Endometrial microvascular endothelial cells (primary cell): ENCODE measurements around the gene NSD2. TPM values are rescaled to one million over a fixed set of nuclear protein-coding genes. Genes with fewer than 3 reads are reported as not detected.

Source experiments
- in situ Hi-C: cut with HindIII; loops from 2 replicates; pipeline ENCODE4 v1.10.0; 2017; ENCODE audit warnings: low sequenced_read_pairs, low pct_unique_long_range_greater_than_20kb; ENCODE audit errors: inconsistent ontology term
- total RNA-seq: library from RNA; depleted of rRNA; stranded (reverse); fragments of >200 nt; gene quantifications from one replicate; pipeline ENCODE4 v1.2.3, GENCODE V29; 2015; ENCODE audit errors: inconsistent ontology term

NSD2 gene
- total RNA-seq, 1 donor from 2014 or later, result 68.2 TPM

DNA sequence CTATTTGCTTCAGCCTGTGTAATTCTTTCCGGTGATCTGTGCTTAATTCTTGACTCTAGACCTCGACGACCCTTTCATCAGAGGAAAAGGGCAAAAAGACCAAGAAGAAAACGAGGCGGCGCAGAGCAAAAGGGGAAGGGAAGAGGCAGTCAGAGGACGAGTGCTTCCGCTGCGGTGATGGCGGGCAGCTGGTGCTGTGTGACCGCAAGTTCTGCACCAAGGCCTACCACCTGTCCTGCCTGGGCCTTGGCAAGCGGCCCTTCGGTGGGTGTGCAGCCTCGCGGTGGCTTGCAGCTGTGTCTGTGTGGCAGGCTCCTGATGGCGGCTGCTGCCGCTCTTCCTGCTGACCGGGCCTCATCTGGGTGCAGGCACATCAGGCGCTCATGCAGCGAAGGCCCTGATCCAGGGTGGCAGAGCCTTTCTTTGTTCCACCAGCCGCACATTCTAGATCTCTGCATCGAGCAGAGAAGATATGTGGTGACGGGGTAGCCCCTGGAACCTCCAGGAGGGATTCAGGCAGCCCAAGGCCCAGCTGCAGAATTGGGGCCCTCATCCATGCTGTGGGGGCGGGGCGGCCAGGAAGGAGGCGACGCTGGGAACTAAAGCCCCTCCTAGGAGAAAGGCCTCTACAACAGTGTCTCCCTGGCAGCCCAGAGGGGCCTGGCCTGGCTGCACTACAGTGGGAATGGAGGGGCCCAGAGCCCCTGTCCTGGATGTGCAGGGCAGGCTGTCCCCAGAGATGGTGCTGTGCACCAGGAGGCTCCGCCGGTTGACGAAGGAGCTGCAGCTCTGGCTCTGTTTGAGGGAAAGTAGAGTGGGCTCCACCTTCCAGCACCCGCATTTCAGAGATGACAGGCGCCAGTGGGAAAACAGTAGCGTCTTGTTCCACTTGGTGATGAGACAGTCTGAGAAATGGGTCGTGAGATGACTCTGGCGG is 105.5 kb downstream of the NSD2 start:
- in situ Hi-C loops, result no loop called here

DNA sequence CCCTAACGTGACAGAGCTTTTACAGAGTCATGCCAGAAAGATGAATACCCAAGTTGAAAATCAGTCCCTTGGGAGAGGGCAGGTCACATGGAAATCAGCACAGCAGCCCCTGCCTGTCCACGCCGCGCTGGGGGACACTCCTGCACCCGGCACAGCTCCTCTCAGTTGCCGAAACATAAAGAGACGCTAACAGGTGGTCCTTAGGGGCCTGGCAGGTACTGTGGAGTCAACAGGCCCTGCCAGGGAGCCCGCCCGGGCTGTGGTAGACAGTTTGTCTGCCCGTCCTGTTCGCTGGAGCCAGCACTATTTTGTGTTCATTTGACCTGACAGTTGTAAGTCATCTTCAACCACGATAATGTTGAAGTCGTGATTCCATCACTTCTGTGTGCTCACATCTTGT is 107.0 kb downstream of the NSD2 start:
- in situ Hi-C loops, result no loop called here

- in situ Hi-C loops, result no loop called here
Measured at GRCh38 chr4:1978741-1979476, 107.7 kb downstream of the NSD2 start.

- in situ Hi-C loops, result no loop called here
Measured at GRCh38 chr4:1979477-1980196, 108.4 kb downstream of the NSD2 start.

DNA sequence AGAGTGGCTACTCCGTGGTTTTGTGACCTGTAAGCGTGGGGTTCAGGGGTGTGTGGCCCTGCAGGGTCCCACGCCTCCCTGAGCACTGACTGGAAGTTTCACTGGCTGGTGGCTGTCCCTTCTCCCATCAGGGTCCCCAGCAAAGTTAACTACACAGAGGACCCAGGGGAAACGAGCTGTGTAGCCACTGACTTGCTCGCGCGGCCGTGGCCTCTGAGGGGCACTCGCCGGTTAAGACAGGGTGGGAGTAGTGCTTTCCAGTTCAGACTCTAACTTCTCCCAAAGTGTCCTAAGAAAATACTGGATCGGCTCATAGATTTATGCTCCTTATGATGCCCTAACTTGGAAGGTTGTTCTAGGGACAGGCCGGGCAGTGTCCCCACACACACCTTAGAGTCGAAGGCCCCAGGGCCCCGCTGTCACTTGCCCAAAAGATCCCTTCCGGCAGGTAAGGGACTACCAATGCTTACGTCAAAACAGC is 109.4 kb downstream of the NSD2 start:
- in situ Hi-C loops, result no loop called here

- in situ Hi-C loops, result no loop called here
Measured at GRCh38 chr4:1981251-1982058, 110.3 kb downstream of the NSD2 start.

GRCh38 chr4:1982124-1983052 is 111.2 kb downstream of the NSD2 start:
- in situ Hi-C loops, result no loop called here

DNA sequence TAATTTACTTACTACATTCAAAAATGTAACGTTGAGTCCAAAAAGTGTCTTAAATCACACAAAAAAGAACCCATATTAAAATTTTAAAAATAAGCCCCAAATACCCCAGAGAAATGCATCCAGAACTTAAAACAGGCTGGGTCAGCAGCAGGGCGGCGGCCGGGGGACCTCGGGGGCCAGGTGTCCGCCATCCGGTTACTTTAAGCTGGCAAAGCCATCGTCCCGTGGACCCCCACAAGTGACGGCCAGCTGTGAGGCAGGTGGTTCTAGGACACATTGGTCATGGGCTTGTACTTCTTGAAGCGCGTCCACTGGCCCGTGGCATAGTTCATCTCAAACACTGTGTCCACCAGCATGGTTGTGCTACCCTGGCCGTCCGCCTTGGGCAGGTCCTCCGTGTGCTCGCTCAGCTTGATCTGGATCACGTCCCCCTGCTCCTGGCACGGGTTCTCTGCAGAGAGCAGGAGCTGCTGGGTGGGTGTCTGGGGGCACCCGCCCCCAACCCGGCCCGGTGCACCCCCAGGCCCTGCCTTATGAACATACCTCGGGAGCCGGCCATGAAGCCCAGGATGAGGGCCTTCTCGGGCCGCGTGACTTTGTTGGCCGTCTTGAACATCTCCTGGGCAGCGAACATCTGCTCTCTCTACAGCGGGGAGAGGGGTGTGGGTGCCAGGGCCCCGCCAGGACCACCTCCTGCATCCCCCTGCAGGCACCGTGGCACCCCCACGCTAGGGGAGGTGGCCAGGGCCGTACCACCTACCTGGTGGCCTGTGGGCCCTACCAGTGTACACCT is 112.1 kb downstream of the NSD2 start:
- in situ Hi-C loops, result no loop called here

DNA sequence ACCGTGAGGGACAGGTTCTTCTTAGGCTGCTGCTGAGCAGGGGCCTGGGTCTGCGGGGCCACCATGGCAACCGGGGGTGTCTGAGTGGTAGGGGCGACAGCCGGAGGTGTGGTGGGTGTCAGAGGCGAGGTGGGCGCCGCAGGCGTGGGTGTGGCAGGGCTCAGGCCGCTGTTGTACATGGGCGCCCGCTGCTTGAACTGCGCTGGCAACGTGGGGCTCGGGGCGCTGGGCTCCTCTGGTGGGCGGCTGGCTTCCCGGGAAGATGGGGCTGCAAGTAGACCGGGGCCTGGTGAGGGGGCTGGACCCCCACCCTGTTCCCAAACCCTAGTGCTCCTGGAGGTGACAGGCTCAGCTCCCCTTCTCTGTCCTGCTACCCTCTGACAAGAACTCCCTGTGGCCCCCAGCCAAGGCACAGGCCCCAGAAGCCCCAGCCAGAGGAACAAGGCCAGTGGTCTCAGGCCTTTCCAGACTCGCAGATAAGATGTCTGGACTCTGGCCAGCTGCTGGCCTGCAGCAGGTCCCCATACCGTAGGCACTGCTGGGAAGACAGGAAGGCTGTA is 112.7 kb downstream of the NSD2 start:
- in situ Hi-C loops, result no loop called here

- in situ Hi-C loops, result no loop called here
Measured at GRCh38 chr4:1984406-1985191, 113.4 kb downstream of the NSD2 start.

DNA sequence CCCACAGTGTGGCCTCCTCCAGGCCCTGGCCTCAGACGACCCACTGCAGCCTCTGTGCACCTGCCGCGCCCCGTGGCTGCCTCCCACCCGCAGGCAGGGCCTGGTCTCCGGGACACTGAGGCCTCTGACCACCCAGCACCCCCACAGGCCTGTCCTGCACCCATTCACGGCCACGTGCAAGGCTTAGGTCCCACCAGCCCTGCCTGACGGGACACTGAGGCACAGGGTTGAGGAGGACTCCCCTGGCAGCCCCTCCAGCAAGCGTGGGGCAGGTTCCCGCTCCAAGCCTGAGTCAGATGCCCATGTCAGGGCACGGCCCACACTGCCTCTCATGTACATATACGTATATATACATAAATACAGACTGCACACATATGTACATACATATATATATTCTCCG is 114.1 kb downstream of the NSD2 start:
- in situ Hi-C loops, result no loop called here

DNA sequence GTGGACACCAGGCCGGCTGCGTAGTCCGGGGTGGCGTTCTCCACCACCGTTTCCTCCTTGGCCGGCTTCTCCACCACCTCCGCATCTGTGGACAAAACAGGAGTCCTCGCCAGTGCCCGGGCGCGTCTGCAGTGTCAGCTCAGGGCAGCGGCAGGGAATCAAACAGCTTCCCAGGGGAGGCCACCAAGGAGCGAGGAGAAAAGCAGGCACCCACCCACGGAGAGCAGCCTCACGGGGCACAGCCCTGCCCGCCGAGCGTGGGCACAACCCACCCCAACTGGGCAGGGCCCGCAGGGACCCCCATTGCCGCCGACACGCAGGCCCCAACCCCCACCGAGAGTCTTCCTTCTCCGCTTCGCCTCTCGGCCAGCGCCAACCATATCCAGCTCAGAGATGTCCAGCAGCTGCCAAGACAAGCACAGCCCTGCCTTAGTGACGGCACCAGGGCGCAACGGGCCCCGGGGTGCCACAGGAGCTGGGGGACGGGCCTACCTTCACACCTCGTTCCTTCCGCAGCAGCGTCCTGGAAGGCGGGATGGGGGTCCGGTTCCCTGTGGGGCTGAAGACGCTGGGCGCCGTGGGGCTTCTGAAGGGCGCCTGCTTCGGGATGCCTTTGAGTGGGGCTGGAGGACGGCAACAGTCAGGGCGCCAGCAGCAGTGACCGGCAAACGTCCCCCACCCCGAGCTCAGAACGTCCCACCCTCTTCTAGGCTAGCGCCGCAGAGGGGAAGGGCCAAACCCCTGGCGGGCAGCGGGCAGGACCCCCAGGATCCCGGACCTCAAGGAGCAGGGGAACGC is 114.8 kb downstream of the NSD2 start:
- in situ Hi-C loops, result no loop called here

DNA sequence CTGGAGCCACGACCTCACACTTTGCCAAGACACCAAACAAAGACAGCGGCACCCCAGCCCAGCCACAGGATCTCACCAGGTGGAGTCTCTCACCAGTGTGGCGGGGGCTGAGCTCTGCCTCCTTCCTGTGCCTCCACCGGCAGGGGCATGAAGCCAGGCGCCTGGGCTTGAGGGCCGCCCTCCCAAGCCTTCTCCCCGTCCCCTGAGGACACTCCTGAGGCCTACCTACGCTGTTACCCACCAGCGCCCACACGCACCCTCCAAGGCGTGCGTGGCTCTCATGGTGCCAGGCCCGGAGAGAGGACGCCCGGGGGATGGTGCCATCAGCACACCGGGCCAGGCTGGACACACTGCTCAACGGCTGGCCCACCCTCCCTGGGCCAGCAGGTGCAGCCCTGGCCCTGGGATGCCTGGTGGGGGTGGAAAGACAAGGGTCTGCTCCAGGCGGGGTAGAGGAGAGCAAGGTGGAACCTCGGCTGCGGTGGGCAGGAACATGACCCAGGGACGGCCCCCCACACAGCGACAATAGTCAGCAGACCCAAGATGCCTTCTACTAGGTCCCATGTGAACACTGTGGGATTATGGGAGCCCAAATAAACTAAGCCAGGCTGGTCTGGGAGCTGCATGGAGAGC is 115.5 kb downstream of the NSD2 start:
- in situ Hi-C loops, result no loop called here

DNA sequence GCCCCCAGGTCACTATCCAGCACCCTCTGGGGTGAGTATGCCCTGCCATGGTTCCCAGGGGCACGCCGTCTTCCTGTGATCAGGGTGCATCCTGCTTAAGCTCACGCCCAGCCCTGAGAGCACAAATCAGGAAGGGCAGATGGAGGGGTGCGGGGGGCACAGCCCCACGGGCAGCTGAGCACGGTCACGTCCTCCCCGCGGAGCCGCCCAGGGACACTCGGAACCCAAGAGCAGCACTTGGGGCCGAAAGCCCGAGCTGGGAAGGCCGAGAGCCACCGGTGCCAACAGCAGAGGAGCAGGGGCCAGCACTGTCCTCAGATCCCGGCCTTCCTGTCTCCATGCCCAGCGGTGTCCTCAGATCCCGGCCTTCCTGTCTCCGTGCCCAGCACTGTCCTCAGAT is 116.1 kb downstream of the NSD2 start:
- in situ Hi-C loops, result no loop called here
